Hindlimb muscle (tissue), 1 donor: ENCODE results near the gene TCF4. TPM values are rescaled to one million over a fixed set of nuclear protein-coding genes. Genes with fewer than 3 reads are reported as not detected.

ENCODE experiments used
- DNase-seq: peaks from one replicate; pipeline ENCODE4 v3.0.0-alpha.2; 2013
- polyA plus RNA-seq: library from polyadenylated mRNA; unstranded; fragments of 120-200 nt; gene quantifications from one replicate; pipeline ENCODE4 v1.2.1, GENCODE V29; 2013; ENCODE audit not compliant: insufficient read length

TCF4 gene
- 105 TPM for polyA plus RNA-seq

DNA sequence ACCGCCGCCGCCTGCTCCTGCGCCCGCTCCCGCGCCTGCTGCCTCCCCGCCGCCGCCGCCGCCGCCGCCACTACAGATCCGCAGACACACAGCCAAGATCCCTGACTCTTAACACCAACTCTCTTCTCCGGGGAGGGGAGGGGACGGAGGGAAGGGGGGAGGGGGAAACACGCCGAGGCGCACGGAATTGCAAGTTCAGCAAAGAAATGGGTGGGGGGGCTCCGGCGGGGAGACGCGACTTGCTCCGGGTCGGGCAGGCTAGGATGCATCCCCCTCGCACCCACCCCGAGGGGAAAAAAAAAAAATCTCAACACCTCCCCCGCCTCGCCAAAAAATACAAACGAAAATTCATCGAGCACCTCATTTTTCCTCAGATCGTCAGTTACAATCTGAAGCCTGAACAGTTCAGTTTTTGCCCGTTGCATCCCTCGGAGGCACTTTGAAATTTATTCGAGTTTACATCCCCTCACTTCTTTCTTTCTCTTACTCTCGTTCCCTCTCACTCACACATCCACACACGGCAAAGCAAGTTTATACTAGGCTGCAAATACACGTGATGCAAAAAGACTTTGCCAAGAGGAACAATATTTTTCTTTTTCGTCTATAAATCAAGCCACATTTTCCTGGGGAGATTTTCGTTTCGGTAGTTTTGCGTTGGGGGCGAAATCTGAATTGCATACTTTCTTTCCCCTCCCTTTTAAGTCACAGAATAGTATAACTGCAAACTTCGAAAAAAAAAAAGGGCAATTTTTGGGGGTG is at the start of gene TCF4:
TSS of gene TCF4 (minus strand) at position 82 of the 759 bp plus-strand sequence. CDS start 1,076 bp downstream, outside the sequence.
- peak; percentile 72 for DNase-seq

DNA sequence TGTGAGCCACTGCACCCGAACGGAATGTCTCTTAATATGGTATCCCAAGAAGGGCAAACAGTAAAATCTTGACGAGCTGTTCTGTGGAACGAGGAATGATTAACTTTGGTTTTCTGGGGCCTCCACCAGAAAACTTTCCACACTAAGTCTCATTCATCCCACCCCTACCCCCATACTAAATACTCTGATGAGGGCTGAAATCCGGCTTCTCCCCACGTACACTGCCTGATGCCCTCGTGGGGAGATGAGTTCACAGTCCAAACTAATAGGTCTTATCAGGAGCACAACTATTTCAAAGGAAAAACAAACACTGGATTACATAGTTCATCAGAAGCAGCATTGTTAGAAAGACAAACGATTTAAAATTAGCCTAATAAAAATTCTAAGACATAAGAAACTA is 49.2 kb upstream of the TCF4 start:
- no peak for DNase-seq

- DNase-seq = no peak
Observed at GRCh38 chr18:55635439-55635838, 47.4 kb upstream of the TCF4 start.

DNA sequence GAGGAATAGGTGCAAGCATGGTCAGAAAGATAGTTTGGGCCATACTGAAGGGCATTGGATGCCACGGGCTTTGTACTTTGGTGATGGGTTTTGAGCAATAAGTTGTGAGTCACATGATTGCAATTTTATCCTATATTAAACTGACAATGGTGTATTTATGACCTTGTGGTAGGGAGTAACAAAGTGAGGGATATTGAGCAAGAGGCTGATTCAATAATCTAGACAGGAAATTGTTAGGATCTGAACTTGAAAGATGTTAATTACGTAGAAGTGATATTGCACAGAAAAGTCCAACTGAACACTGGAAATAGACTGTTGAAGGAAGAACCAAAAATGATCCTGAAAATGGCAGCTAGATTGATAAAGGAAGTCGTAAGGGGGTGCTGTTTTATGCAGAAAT is 46.6 kb upstream of the TCF4 start:
- no peak for DNase-seq

DNA sequence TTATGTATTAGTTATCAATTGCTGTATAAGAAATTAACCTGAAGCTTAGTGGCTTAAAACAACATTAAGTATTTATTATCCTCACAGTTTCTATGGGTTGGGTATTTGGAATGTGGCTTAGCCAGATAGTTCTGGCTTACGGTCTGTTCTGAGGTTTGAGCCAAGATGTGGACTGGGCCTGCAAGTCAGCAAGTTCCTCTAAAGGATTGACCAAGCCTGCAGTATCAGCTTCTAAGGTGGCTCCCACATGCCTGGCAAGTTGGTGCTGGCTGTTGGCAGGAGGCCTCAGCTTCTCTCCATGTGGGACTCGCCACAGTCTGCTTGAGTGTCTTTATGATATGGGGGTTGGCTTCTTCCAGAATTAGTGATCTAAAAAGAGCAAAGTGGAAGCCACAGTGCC is 45.0 kb upstream of the TCF4 start:
- no peak for DNase-seq

GRCh38 chr18:55629133-55629532 is 41.1 kb upstream of the TCF4 start:
- no peak for DNase-seq

- DNase-seq = no peak
Observed at GRCh38 chr18:55627007-55627406, 39.0 kb upstream of the TCF4 start.

- no peak for DNase-seq
Observed at GRCh38 chr18:55625901-55626300, 37.9 kb upstream of the TCF4 start.

GRCh38 chr18:55623626-55624025 is 35.6 kb upstream of the TCF4 start:
- DNase-seq = no peak

DNA sequence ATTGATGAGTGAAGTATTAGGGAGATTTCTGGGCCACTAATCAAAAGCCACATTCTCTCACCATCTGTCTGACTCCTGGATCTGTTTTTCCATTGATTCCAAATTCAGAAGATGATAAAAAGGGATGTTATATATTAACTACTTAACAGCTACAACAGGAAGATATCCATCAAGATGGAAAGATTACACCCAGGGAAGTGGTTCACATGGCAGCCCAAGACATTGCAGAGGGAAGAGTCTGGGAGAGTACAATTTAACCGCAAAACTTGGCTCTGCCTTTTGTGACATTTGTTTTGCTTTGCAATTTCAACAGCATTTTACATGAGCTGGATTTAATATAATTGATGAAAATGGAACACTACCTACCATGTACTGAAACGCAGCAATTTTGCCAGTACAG is 22.5 kb upstream of the TCF4 start:
- no peak for DNase-seq

- DNase-seq = no peak
Observed at GRCh38 chr18:55609160-55609825, 21.3 kb upstream of the TCF4 start.

GRCh38 chr18:55608497-55608896 is 20.5 kb upstream of the TCF4 start:
- DNase-seq = no peak

DNA sequence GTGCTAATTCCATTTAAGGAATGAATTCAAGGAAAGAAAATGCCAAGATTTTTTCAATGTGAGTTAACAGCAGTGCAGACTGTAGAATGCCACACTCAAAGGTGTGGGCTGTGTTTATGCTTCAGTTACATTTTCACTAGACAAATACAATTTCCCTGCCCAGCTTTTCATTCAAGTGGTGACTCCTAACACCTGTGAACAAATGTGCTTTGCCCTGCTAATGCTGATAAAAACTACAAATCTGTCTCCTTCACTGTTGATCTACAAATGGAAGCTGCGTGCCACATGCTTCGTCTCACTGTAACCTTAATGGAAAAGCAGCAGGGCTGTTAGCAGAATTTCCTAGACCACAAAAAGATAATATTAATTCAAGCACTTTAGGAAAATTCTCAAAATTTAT is 19.8 kb upstream of the TCF4 start:
- no peak for DNase-seq

- no peak for DNase-seq
Observed at GRCh38 chr18:55605733-55606338, 17.8 kb upstream of the TCF4 start.

DNA sequence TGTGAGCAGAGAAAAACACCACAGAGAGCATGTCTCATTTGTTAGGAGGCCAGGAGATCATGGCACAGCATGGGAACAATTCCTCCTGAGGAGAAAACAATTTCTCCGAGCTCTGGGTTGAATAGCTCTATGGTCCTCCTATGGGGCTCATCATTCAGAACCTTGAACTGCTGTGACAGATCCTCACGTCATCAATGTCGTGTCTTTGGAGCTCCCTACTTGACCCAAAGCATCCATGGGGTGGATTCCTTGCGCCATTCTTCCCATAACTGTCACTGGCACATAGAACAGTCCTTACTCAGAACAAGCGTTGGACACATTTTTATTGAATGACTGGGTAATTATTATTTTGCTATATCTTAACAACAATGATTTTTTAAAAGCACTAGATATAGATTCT is 15.8 kb upstream of the TCF4 start:
- no peak for DNase-seq

DNA sequence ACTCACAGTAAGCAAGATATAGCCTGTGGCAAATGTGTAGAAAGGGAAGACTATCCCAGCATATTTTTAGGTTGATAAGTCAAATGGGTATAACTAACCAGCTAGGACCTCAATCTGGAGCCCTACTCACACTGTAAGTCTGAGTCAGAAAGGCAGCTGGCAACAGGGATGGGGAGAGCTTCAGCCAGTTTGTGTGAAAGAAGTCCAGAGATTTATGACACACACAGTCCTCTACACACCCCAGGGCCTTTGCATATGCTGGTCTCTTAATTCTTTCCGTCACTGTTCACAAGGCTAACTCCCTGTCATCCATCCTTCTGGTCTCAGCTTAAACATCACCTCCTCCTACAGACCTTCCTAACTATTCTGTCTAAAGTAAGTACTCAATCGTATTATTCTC is 5.9 kb upstream of the TCF4 start:
- no peak for DNase-seq

GRCh38 chr18:55592572-55592971 is 4.6 kb upstream of the TCF4 start:
- no peak for DNase-seq

DNA sequence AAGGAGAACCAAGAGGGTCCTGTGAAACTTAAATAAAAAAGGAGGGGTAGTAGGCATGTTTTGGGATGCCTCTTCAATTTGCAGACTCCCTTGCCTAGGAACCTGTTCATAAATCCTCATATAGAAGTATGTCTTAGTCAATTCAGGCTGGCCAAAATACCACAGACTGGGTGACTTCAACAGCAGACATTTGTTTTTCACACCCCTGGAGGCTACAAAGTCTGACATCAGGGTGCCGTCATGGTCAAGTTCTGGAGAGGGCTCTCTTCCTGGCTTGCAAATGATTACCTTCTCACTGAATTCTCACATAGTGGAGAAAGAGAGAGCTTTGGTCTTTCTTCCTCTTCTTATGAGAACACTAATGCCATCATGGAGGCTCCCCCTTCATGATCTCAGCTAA is 4.1 kb upstream of the TCF4 start:
- no peak for DNase-seq

DNA sequence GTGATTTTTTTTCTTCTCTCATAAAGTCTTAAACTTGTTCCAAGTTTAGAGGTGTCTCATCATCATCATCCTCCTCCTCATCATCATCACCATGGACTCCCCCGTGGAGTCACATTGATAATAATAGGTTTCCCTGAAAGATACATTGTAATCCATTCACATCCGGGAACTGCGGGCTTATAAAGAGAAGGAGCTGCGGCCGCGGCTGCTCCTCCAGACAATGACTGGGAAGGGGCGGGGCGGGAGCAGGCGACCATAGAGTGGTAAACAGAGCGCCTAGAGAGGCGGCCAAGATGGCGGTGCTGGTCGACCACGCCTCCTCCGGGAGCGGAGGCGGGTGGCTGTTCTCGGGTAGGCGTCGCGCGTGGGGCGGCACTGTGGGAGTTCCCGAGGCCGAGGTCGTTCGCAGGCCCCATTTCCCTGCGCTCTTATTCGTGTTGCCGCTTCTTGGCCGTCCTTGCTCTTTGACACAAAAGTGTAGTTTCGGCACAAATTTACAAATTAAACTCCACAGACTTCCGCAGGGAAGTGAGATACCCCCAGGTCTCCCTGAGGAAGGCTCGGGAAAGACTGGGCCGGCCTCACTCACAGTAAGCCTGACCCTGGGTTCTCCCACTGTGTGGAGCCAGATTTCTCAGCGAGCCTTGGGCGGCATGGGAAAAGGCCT is 1.8 kb upstream of the TCF4 start:
- DNase-seq = peak; percentile 97

DNA sequence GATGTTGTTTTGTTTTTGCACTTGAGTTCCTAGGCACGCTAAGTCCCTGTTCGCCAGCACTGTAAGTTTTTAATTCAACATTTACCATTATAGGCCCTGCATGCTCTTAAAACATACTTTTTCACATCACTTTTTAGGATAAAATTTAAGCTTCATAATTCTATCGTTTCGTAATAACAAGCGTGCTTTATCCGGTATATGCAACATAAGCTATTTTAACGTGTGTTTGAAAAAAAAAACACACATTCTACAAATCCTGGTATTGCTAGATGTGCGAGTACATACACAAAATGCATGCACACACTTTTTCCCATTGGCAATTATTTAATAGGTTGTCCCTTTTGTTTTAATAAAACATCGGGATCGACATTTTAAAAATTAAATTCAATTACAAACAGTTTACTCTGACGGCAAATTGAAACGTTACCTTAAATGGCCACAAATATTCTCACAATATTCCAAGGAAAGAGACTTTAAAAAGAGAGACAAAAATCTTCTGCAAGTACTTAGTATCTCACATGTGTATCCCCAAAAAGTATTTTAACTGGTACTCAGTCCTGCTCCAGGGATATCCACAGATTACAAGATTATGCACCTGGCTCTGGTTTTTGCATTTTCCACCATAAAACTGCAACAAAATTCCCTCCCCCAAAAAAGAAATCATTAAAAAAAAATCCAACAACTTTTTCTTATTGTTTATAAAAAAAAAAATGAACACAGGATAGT is 1.0 kb upstream of the TCF4 start:
- DNase-seq = peak; percentile 52

GRCh38 chr18:55587418-55588110 is 428 bp downstream of the TCF4 start:
- DNase-seq = peak; percentile 63
